Measurements from ENCODE around the gene CELF3.
"Not testable (repeated sequence)": the region's sequence is repeated elsewhere in the genome, so short reads cannot be mapped to it uniquely, and the experiment has no call there.

Gene CELF3

DNA sequence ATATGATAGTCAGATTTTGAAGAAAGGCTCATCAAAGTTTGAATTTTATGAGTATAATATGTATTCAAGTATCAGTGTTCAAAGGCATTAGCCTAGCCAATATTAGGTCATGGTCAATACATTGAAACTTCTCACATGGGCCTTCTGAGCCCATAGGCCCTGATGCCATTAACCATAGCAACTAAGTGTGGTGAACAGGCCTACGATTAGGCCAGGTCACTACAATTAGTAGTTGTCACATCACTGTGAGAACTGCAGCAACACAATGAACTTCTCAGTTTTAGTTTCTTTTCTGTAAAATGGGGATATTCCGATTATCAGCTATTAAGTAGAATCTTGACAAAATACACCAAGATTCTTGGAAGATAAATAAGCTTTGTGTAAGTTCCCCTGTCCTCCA lies 30.0 kb downstream of the CELF3 start:
- in situ Hi-C loops (cut with MboI; ENCODE audit: low pct_unique_long_range_greater_than_20kb, low sequenced_read_pairs, unreplicated experiment), result no loop called here
- TF ChIP-seq, protein P1, sequence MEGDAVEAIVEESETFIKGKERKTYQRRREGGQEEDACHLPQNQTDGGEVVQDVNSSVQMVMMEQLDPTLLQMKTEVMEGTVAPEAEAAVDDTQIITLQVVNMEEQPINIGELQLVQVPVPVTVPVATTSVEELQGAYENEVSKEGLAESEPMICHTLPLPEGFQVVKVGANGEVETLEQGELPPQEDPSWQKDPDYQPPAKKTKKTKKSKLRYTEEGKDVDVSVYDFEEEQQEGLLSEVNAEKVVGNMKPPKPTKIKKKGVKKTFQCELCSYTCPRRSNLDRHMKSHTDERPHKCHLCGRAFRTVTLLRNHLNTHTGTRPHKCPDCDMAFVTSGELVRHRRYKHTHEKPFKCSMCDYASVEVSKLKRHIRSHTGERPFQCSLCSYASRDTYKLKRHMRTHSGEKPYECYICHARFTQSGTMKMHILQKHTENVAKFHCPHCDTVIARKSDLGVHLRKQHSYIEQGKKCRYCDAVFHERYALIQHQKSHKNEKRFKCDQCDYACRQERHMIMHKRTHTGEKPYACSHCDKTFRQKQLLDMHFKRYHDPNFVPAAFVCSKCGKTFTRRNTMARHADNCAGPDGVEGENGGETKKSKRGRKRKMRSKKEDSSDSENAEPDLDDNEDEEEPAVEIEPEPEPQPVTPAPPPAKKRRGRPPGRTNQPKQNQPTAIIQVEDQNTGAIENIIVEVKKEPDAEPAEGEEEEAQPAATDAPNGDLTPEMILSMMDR (IDR thresholded peaks at IDR 0.05; ENCODE audit: extremely low read depth, insufficient read depth, missing control alignments), result no peak
- DNase-seq (ENCODE audit: low spot score), result no peak

DNA sequence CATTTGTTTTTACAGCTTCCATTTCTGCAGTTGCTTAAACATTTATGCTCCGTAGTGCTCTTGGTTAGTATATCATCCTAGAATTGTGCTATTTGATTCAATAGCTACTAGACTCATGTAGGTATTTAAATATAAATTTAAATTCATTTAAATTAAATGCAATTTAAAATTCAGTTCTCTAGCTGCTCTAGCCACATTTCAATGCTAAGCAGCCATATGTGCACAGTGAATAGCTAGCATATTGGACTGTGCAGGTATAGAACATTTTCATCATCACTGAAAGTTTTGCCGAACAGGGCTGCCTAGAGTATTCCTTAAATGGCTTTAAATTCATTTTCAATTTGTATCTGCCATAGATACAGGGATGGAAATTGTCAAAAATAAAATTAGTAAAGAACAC lies 32.5 kb downstream of the CELF3 start:
- in situ Hi-C loops (cut with MboI; ENCODE audit: low pct_unique_long_range_greater_than_20kb, low sequenced_read_pairs, unreplicated experiment), result no loop called here
- TF ChIP-seq, protein P1 (IDR thresholded peaks at IDR 0.05; ENCODE audit: extremely low read depth, insufficient read depth, missing control alignments), result no peak
- no peak for DNase-seq (ENCODE audit: low spot score)

DNA sequence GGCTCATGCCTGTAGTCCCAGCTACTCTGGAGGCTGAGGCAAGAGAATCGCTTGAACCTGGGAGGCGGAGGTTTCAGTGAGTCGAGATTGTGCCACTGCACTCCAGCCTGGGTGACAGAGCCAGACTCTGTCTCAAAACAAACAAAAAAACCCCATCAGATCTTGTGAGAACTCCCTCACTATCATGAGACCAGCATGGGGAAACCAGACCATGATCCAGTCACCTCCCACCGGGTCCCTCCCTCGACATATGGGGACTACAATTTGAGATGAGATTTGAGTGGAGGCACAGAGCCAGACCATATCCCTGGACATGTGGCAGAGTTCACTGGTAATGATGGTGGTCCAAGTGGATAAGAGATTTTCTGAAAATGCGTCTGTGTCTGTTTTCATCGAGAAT lies 33.7 kb downstream of the CELF3 start:
- in situ Hi-C loops (cut with MboI; ENCODE audit: low pct_unique_long_range_greater_than_20kb, low sequenced_read_pairs, unreplicated experiment); DNase-seq (ENCODE audit: low spot score): not testable (repeated sequence)

- in situ Hi-C loops (cut with MboI; ENCODE audit: low pct_unique_long_range_greater_than_20kb, low sequenced_read_pairs, unreplicated experiment), result no loop called here
- DNase-seq (ENCODE audit: low spot score), result no peak
- TF ChIP-seq, protein P1 (IDR thresholded peaks at IDR 0.05; ENCODE audit: extremely low read depth, insufficient read depth, missing control alignments), result no peak
Measured at GRCh38 chr1:151681923-151682322, 34.7 kb downstream of the CELF3 start.

DNA sequence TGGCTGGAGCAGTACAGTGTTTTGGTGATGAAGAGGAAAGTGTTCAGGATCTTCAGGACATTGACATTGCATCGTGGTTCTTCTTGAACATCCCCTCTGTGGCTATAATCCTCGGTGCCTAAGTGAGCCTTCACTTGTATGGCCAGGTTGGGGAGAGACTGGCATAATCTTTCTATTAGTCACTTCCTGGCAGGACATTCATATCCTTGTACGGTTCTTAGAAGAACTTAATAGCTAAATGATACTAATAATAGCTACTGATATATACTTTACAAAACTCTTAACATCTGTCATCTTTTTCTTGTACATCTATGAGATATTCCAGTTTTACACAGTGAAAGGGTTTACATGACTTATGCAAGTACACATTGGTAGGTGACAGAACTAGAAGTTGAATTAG lies 35.8 kb downstream of the CELF3 start:
- in situ Hi-C loops (cut with MboI; ENCODE audit: low pct_unique_long_range_greater_than_20kb, low sequenced_read_pairs, unreplicated experiment), result no loop called here
- TF ChIP-seq, protein P1 (IDR thresholded peaks at IDR 0.05; ENCODE audit: extremely low read depth, insufficient read depth, missing control alignments), result no peak
- no peak for DNase-seq (ENCODE audit: low spot score)

GRCh38 chr1:151680391-151680790 lies 36.2 kb downstream of the CELF3 start:
- TF ChIP-seq, protein P1 (IDR thresholded peaks at IDR 0.05; ENCODE audit: extremely low read depth, insufficient read depth, missing control alignments), result no peak
- DNase-seq (ENCODE audit: low spot score), result no peak
- in situ Hi-C loops (cut with MboI; ENCODE audit: low pct_unique_long_range_greater_than_20kb, low sequenced_read_pairs, unreplicated experiment), result no loop called here

- in situ Hi-C loops (cut with MboI; ENCODE audit: low pct_unique_long_range_greater_than_20kb, low sequenced_read_pairs, unreplicated experiment), result no loop called here
- TF ChIP-seq, protein P1 (IDR thresholded peaks at IDR 0.05; ENCODE audit: extremely low read depth, insufficient read depth, missing control alignments), result no peak
- DNase-seq (ENCODE audit: low spot score), result no peak
Measured at GRCh38 chr1:151673407-151673806, 43.2 kb downstream of the CELF3 start.

GRCh38 chr1:151670036-151670675 lies 46.4 kb downstream of the CELF3 start:
- in situ Hi-C loops (cut with MboI; ENCODE audit: low pct_unique_long_range_greater_than_20kb, low sequenced_read_pairs, unreplicated experiment), result not testable (repeated sequence)

More at GRCh38 chr1:151670036-151670675, 46.4 kb downstream of the CELF3 start:
- not testable (repeated sequence) for DNase-seq (ENCODE audit: low spot score)

Measured in GM13977 (cell line).